ENCODE data around the gene SERPINB6.
A peak's percentile ranks its signal among the peaks of the same experiment; 100 is the strongest.
"Not testable (repeated sequence)": the region's sequence is repeated elsewhere in the genome, so short reads cannot be mapped to it uniquely, and the experiment has no call there.

Gene SERPINB6

GRCh38 chr6:2958776-2959175, 12.6 kb downstream of the SERPINB6 start:
- DNase-seq (ENCODE audit: low read depth, low spot score), result no peak

GRCh38 chr6:2958331-2958711, 13.0 kb downstream of the SERPINB6 start:
- no peak for DNase-seq (ENCODE audit: low read depth, low spot score)

- no peak for DNase-seq (ENCODE audit: low read depth, low spot score)
Observed at GRCh38 chr6:2957696-2958330, 13.6 kb downstream of the SERPINB6 start.

GRCh38 chr6:2956930-2957685, 14.3 kb downstream of the SERPINB6 start:
- DNase-seq (ENCODE audit: low read depth, low spot score), result no peak

GRCh38 chr6:2953098-2953497, 18.3 kb downstream of the SERPINB6 start:
- DNase-seq (ENCODE audit: low read depth, low spot score), result no peak

GRCh38 chr6:2952557-2953095, 18.7 kb downstream of the SERPINB6 start:
- DNase-seq (ENCODE audit: low read depth, low spot score), result peak; percentile 97

- no peak for DNase-seq (ENCODE audit: low read depth, low spot score)
Observed at GRCh38 chr6:2951728-2952127, 19.6 kb downstream of the SERPINB6 start.

GRCh38 chr6:2950713-2951112, 20.7 kb downstream of the SERPINB6 start:
- no peak for DNase-seq (ENCODE audit: low read depth, low spot score)

GRCh38 chr6:2949536-2950083, 21.8 kb downstream of the SERPINB6 start:
- no peak for DNase-seq (ENCODE audit: low read depth, low spot score)

GRCh38 chr6:2949121-2949520, 22.2 kb downstream of the SERPINB6 start:
- DNase-seq (ENCODE audit: low read depth, low spot score), result no peak

- DNase-seq (ENCODE audit: low read depth, low spot score), result no peak
Observed at GRCh38 chr6:2948228-2949025, 22.9 kb downstream of the SERPINB6 start.

GRCh38 chr6:2947445-2947844, 23.9 kb downstream of the SERPINB6 start:
- DNase-seq (ENCODE audit: low read depth, low spot score), result no peak

- no peak for DNase-seq (ENCODE audit: low read depth, low spot score)
Observed at GRCh38 chr6:2945153-2945452, 26.3 kb downstream of the SERPINB6 start.

GRCh38 chr6:2944405-2945152, 26.8 kb downstream of the SERPINB6 start:
- no peak for DNase-seq (ENCODE audit: low read depth, low spot score)

GRCh38 chr6:2943564-2943955, 27.8 kb downstream of the SERPINB6 start:
- no peak for DNase-seq (ENCODE audit: low read depth, low spot score)

- DNase-seq (ENCODE audit: low read depth, low spot score), result no peak
Observed at GRCh38 chr6:2942914-2943563, 28.3 kb downstream of the SERPINB6 start.

- DNase-seq (ENCODE audit: low read depth, low spot score), result not testable (repeated sequence)
Observed at GRCh38 chr6:2942116-2942515, 29.3 kb downstream of the SERPINB6 start.

GRCh38 chr6:2940851-2941250, 30.5 kb downstream of the SERPINB6 start:
- no peak for DNase-seq (ENCODE audit: low read depth, low spot score)

- no peak for DNase-seq (ENCODE audit: low read depth, low spot score)
Observed at GRCh38 chr6:2940010-2940850, 31.1 kb downstream of the SERPINB6 start.
